ENCODE data around the gene ZFPM1. TPM values are rescaled to one million over a fixed set of nuclear protein-coding genes. Genes with fewer than 3 reads are reported as not detected.

The ZFPM1 gene
- total and polyA plus RNA-seq, 2 experiments from 2014 or later = 0.53 to 2.2 TPM

GRCh38 chr16:88519938-88520653 lies 67.0 kb downstream of the ZFPM1 start (continued):
- TF ChIP-seq, protein P1, sequence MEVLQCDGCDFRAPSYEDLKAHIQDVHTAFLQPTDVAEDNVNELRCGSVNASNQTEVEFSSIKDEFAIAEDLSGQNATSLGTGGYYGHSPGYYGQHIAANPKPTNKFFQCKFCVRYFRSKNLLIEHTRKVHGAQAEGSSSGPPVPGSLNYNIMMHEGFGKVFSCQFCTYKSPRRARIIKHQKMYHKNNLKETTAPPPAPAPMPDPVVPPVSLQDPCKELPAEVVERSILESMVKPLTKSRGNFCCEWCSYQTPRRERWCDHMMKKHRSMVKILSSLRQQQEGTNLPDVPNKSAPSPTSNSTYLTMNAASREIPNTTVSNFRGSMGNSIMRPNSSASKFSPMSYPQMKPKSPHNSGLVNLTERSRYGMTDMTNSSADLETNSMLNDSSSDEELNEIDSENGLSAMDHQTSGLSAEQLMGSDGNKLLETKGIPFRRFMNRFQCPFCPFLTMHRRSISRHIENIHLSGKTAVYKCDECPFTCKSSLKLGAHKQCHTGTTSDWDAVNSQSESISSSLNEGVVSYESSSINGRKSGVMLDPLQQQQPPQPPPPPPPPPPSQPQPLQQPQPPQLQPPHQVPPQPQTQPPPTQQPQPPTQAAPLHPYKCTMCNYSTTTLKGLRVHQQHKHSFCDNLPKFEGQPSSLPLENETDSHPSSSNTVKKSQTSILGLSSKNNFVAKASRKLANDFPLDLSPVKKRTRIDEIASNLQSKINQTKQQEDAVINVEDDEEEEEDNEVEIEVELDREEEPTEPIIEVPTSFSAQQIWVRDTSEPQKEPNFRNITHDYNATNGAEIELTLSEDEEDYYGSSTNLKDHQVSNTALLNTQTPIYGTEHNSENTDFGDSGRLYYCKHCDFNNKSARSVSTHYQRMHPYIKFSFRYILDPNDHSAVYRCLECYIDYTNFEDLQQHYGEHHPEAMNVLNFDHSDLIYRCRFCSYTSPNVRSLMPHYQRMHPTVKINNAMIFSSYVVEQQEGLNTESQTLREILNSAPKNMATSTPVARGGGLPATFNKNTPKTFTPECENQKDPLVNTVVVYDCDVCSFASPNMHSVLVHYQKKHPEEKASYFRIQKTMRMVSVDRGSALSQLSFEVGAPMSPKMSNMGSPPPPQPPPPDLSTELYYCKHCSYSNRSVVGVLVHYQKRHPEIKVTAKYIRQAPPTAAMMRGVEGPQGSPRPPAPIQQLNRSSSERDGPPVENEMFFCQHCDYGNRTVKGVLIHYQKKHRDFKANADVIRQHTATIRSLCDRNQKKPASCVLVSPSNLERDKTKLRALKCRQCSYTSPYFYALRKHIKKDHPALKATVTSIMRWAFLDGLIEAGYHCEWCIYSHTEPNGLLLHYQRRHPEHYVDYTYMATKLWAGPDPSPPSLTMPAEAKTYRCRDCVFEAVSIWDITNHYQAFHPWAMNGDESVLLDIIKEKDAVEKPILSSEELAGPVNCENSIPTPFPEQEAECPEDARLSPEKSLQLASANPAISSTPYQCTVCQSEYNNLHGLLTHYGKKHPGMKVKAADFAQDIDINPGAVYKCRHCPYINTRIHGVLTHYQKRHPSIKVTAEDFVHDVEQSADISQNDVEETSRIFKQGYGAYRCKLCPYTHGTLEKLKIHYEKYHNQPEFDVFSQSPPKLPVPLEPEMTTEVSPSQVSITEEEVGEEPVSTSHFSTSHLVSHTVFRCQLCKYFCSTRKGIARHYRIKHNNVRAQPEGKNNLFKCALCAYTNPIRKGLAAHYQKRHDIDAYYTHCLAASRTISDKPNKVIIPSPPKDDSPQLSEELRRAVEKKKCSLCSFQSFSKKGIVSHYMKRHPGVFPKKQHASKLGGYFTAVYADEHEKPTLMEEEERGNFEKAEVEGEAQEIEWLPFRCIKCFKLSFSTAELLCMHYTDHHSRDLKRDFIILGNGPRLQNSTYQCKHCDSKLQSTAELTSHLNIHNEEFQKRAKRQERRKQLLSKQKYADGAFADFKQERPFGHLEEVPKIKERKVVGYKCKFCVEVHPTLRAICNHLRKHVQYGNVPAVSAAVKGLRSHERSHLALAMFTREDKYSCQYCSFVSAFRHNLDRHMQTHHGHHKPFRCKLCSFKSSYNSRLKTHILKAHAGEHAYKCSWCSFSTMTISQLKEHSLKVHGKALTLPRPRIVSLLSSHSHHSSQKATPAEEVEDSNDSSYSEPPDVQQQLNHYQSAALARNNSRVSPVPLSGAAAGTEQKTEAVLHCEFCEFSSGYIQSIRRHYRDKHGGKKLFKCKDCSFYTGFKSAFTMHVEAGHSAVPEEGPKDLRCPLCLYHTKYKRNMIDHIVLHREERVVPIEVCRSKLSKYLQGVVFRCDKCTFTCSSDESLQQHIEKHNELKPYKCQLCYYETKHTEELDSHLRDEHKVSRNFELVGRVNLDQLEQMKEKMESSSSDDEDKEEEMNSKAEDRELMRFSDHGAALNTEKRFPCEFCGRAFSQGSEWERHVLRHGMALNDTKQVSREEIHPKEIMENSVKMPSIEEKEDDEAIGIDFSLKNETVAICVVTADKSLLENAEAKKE (CRISPR knock-in tag; IDR thresholded peaks at IDR 0.05) = no peak
- no peak for TF ChIP-seq ETS1 (IDR thresholded peaks at IDR 0.05)
- TF ChIP-seq ZNF114 (CRISPR knock-in tag; IDR thresholded peaks at IDR 0.05) = no peak
- TF ChIP-seq POLR2AphosphoS5 (IDR thresholded peaks at IDR 0.05; ENCODE audit: low read depth) = no peak

DNA sequence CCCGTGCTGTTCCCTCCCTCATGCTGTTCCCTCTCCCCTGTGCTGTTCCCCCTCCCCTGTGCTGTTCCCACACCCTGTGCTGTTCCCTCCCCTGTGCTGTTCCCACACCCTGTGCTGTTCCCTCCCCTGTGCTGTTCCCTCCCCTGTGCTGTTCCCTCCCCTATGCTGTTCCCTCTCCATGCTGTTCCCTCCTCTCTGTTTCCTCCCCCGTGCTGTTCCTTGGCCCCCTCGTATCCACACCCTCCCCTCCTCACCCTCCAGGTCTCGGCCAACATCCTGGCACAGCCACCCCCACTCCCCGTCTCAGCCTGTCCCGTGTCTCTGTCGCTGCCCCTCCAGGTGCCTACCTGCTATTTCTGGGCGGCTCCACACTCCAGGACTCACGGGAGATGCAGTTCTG lies 68.6 kb downstream of the ZFPM1 start:
- Histone ChIP-seq H4K20me1 (replicated peaks; ENCODE audit: insufficient read depth) (no peaks in the 10 kb centered on the region), H3K4me2 (no peak overlapping the region), H2AFZ (no peak overlapping the region), H3K79me2 (replicated peaks; ENCODE audit: insufficient read depth) (no peaks in the 10 kb centered on the region), H3K4me3 (no peak overlapping the region), H3K4me1 (ENCODE audit: insufficient read depth) (peaks cover 7% of the 10 kb centered on the region; the same call in 1 of the 2 replicates), H3K27me3 (ENCODE audit: insufficient read depth) (no peaks in the 10 kb centered on the region), H3K36me3 (ENCODE audit: insufficient read depth) (no peaks in the 10 kb centered on the region), H3K9me2 (ENCODE audit: insufficient read depth) (no peaks in the 10 kb centered on the region), H3F3A (replicated peaks; ENCODE audit: low read depth) (no peaks in the 10 kb centered on the region), H3K27ac (ENCODE audit: low read depth) (no peak overlapping the region)
- Mint-ChIP-seq H3K4me3 (no peak overlapping the region), H3K27ac (no peak overlapping the region), H3K4me1 (peaks cover 6% of the 10 kb centered on the region; the same call in 2 of the 3 replicates), H3K27me3 (ENCODE audit: insufficient read depth, low read depth, poor library complexity) (peaks cover 27% of the 10 kb centered on the region), H3K9me3 (peaks cover 7% of the 10 kb centered on the region; the same call in 2 of the 3 replicates), H3K36me3 (ENCODE audit: low read depth) (peaks cover 15% of the 10 kb centered on the region)
- TF ChIP-seq, protein P1 (CRISPR knock-in tag; IDR thresholded peaks at IDR 0.05) = no peak
- no peak for TF ChIP-seq NANOG (IDR thresholded peaks at IDR 0.05; ENCODE audit: borderline replicate concordance)
- ATAC-seq = no peak
- no peak for DNase-seq (ENCODE audit: low spot score)

All from GM23338 (cell line).